Liver (tissue), 9 donors: ENCODE results near the gene TMEM45B. TPM values are rescaled to one million over a fixed set of nuclear protein-coding genes. Genes with fewer than 3 reads are reported as not detected.

Experiments
- DNase-seq: peaks from one replicate; pipeline ENCODE4 v3.0.0-alpha.2; 2017; ENCODE audit warnings: low spot score
- H3K27ac ChIP-seq, 2 donors: one replicate each; pipeline ENCODE4 v1.7.0; 2013; ENCODE audit warnings: inconsistent platforms in 2 of 2, low read length in 2 of 2, control low read depth in 1 of 2, low read depth in 1 of 2, mild to moderate bottlenecking in 1 of 2
- H3K27me3 ChIP-seq, 4 donors: one replicate each; pipeline versions ENCODE4 v1.6.1 to v1.7.0; 2013; ENCODE audit warnings: low read length in 3 of 4, inconsistent platforms in 1 of 4, mild to moderate bottlenecking in 1 of 4, moderate library complexity in 1 of 4; ENCODE audit not compliant: control insufficient read depth in 4 of 4, insufficient read depth in 4 of 4
- H3K36me3 ChIP-seq, 4 donors: one replicate each; pipeline versions ENCODE4 v1.6.1 to v1.7.0; 2013; ENCODE audit warnings: low read length in 3 of 4, mild to moderate bottlenecking in 3 of 4, low read depth in 1 of 4, moderate library complexity in 1 of 4; ENCODE audit not compliant: control insufficient read depth in 4 of 4, insufficient read depth in 3 of 4
- H3K4me1 ChIP-seq, 4 donors: one replicate each; pipeline versions ENCODE4 v1.6.1 to v1.7.0; 2013; ENCODE audit warnings: low read length in 3 of 4, mild to moderate bottlenecking in 3 of 4, moderate library complexity in 1 of 4; ENCODE audit not compliant: control insufficient read depth in 4 of 4, insufficient read depth in 4 of 4
- H3K4me3 ChIP-seq, 3 donors: one replicate each; pipeline versions ENCODE4 v1.6.1 to v1.7.0; 2013; ENCODE audit warnings: low read length in 3 of 3, control low read depth in 1 of 3, low read depth in 1 of 3, mild to moderate bottlenecking in 1 of 3
- H3K9ac ChIP-seq, 2 donors: one replicate each; pipeline ENCODE4 v1.7.0; 2013; ENCODE audit warnings: low read length in 2 of 2, mild to moderate bottlenecking in 2 of 2, moderate library complexity in 2 of 2, control low read depth in 1 of 2, low read depth in 1 of 2
- H3K9me3 ChIP-seq, 4 donors: one replicate each; pipeline versions ENCODE4 v1.6.1 to v1.7.0; 2013; ENCODE audit warnings: low read length in 3 of 4; ENCODE audit not compliant: control insufficient read depth in 4 of 4
- ATF3 ChIP-seq: IDR thresholded peaks from 2 replicates; pipeline ENCODE4 v1.6.1; 2016; ENCODE audit warnings: antibody characterized with exemption
- CTCF ChIP-seq: fragments of 150-350 bp; IDR thresholded peaks from 2 replicates; pipeline ENCODE4 v1.5.1; 2017; ENCODE audit warnings: improper control_type of control experiment, low read depth, low read length; ENCODE audit not compliant: missing input control
- EGR1 ChIP-seq, 2 donors: IDR thresholded peaks; 2 replicates each; pipeline ENCODE4 v1.6.1; 2016 to 2018; ENCODE audit warnings: antibody characterized with exemption in 2 of 2, low read depth in 2 of 2
- FOXA1 ChIP-seq: IDR thresholded peaks from 2 replicates; pipeline ENCODE4 v1.6.1; 2016; ENCODE audit warnings: antibody characterized with exemption
- FOXA2 ChIP-seq: IDR thresholded peaks from 2 replicates; pipeline ENCODE4 v1.6.1; 2016; ENCODE audit warnings: antibody characterized with exemption
- GABPA ChIP-seq, 2 donors: IDR thresholded peaks in 1 of 2; conservative IDR thresholded peaks in 1 of 2; 2 replicates each; pipeline ENCODE4 v1.6.1; 2016; ENCODE audit warnings: antibody characterized with exemption in 2 of 2, mild to moderate bottlenecking in 1 of 2, moderate library complexity in 1 of 2
- HNF4A ChIP-seq, 2 donors: conservative IDR thresholded peaks; 2 replicates each; pipeline ENCODE4 v1.6.1; 2016; ENCODE audit warnings: antibody characterized with exemption in 2 of 2, mild to moderate bottlenecking in 2 of 2
- HNF4G ChIP-seq: IDR thresholded peaks from 2 replicates; pipeline ENCODE4 v1.6.1; 2016; ENCODE audit warnings: antibody characterized with exemption
- JUND ChIP-seq, 2 donors: IDR thresholded peaks; 2 replicates each; pipeline ENCODE4 v1.6.1; 2016; ENCODE audit warnings: antibody characterized with exemption in 2 of 2
- MAX ChIP-seq: IDR thresholded peaks from 2 replicates; pipeline ENCODE4 v1.6.1; 2016; ENCODE audit warnings: antibody characterized with exemption
- NR2F2 ChIP-seq: IDR thresholded peaks from 2 replicates; pipeline ENCODE4 v1.6.1; 2016; ENCODE audit warnings: antibody characterized with exemption
- RAD21 ChIP-seq, 2 donors: IDR thresholded peaks; 2 replicates each; pipeline ENCODE4 v1.6.1; 2016; ENCODE audit warnings: antibody characterized with exemption in 2 of 2, mild to moderate bottlenecking in 2 of 2
- REST ChIP-seq: IDR thresholded peaks from 2 replicates; pipeline ENCODE4 v1.6.1; 2016; ENCODE audit warnings: antibody characterized with exemption, mild to moderate bottlenecking
- RXRA ChIP-seq, 2 donors: IDR thresholded peaks; 2 replicates each; pipeline ENCODE4 v1.6.1; 2017 to 2018; ENCODE audit warnings: antibody characterized with exemption in 2 of 2, mild to moderate bottlenecking in 1 of 2
- SP1 ChIP-seq: IDR thresholded peaks from 2 replicates; pipeline ENCODE4 v1.6.1; 2018; ENCODE audit warnings: antibody characterized with exemption, mild to moderate bottlenecking
- TAF1 ChIP-seq: conservative IDR thresholded peaks from 2 replicates; pipeline ENCODE4 v1.6.1; 2016; ENCODE audit warnings: antibody characterized with exemption, mild to moderate bottlenecking
- YY1 ChIP-seq: IDR thresholded peaks from 2 replicates; pipeline ENCODE4 v1.6.1; 2016; ENCODE audit warnings: antibody characterized with exemption, mild to moderate bottlenecking
- ZBTB33 ChIP-seq: IDR thresholded peaks from 2 replicates; pipeline ENCODE4 v1.6.1; 2016; ENCODE audit warnings: antibody characterized with exemption
- WGBS: extraction: QIAGEN DNeasy Blood & Tissue Kit; methylation state at CpG from one replicate; pipeline ENCODE4 v1.1.7; 2013; 5-methylcytosine and 5-hydroxymethylcytosine counted together
- polyA plus RNA-seq, 2 donors: library from polyadenylated mRNA; stranded (reverse) in 1 of 2; unstranded in 1 of 2; fragments of 200-250 nt in 1 of 2; fragments of >200 nt in 1 of 2; fragmentation: Nextera tagmentation in 1 of 2; extraction: Ambion mirVana in 1 of 2; gene quantifications; one replicate each; pipeline versions ENCODE4 v1.2.1 to v1.2.3, GENCODE V29; 2013 to 2015
- total RNA-seq, 2 donors: library from RNA; depleted of rRNA; stranded (reverse); fragments of >200 nt; gene quantifications; one replicate each; pipeline ENCODE4 v1.2.3, GENCODE V29; 2014
- donor health status: healthy.
- donor health status: healthy.
- donor health status: healthy.
- donor health status: healthy.
- donor health status: healthy.

Gene TMEM45B
- total and polyA plus RNA-seq, 4 donors: 5.5 to 23.7 (median 6.7) TPM

- no peak overlapping the region for H3K4me3 ChIP-seq
- DNase-seq: no peak
- no peaks in the 10 kb centered on the region for H3K27me3 ChIP-seq
- H3K9me3 ChIP-seq: no peaks in the 10 kb centered on the region
- no peaks in the 10 kb centered on the region for H3K36me3 ChIP-seq
- peaks cover 0 to 10% (median 4%) of the 10 kb centered on the region in 4 donors for H3K4me1 ChIP-seq
- H3K27ac ChIP-seq: peak overlapping the region; percentile 71 to 80
- peak overlapping the region in 1 of 2 donors; percentile 54 for H3K9ac ChIP-seq
- WGBS: 18% methylated on average over 9 of the region's 9 CpGs
- TF ChIP-seq REST: no peak
- TF ChIP-seq ATF3: no peak
- no peak for TF ChIP-seq SP1
- TF ChIP-seq JUND (IDR thresholded peaks at IDR 0.05): no peak
- TF ChIP-seq HNF4G: no peak
- TF ChIP-seq RXRA (IDR thresholded peaks at IDR 0.05): peak in 1 of 2 donors; percentile 66
- no peak for TF ChIP-seq NR2F2
- peak; percentile 26 for TF ChIP-seq FOXA1
- peak in 1 of 2 donors; percentile 30 for TF ChIP-seq RAD21 (IDR thresholded peaks at IDR 0.05)
- TF ChIP-seq TAF1: no peak
- TF ChIP-seq ZBTB33: no peak
- peak; percentile 80 for TF ChIP-seq YY1
- peak; percentile 16 for TF ChIP-seq FOXA2
- peak; percentile 16 to 58 for TF ChIP-seq HNF4A (conservative IDR thresholded peaks at IDR 0.05)
- TF ChIP-seq CTCF: no peak
- TF ChIP-seq EGR1 (IDR thresholded peaks at IDR 0.05; ENCODE audit: low read depth in 2 of 2): no peak
- peak; percentile 54 for TF ChIP-seq MAX
- TF ChIP-seq GABPA (IDR thresholded peaks at IDR 0.05 in 1 of 2, conservative IDR thresholded peaks at IDR 0.05 in 1 of 2): no peak
These were observed 12.7 kb downstream of the TMEM45B start for GRCh38 chr11:129828301-129828836.
